Measurements from ENCODE around the gene FAM78A. TPM values are rescaled to one million over a fixed set of nuclear protein-coding genes. Genes with fewer than 3 reads are reported as not detected.
A peak's percentile ranks its signal among the peaks of the same experiment; 100 is the strongest.

The FAM78A gene
- total and polyA plus RNA-seq, 2 of the 8 experiments (the other 6 are each of a cell fraction or from before 2014, with no cell fraction given) = 3.1 TPM

- FAIRE-seq (no peak), DNase-seq (ENCODE audit: low read depth in 1 of 2, low spot score in 2 of 2) (no peak)
- H3K23me2 ChIP-seq (ENCODE audit: low read depth, low read length) = no peaks in the 10 kb centered on the region
- no peak overlapping the region for H3K4me2 ChIP-seq (ENCODE audit: insufficient read depth in 1 of 2, low read depth in 2 of 2, low read length in 2 of 2)
- no peak overlapping the region for H4K5ac ChIP-seq (ENCODE audit: insufficient read length, low read depth, low read length)
- H3K4ac ChIP-seq (replicated peaks; ENCODE audit: insufficient read length, low read depth, low read length) = no peak overlapping the region
- no peak overlapping the region for H3K4me3 ChIP-seq (ENCODE audit: extremely low read depth in 1 of 4, insufficient read depth in 2 of 4, low read depth in 3 of 4, low read length in 4 of 4)
- H3K27me3 ChIP-seq (replicated peaks in 1 of 4; ENCODE audit: control insufficient read depth in 3 of 4, extremely low read depth in 1 of 4, insufficient read depth in 3 of 4, low read length in 3 of 4) = no peaks in the 10 kb centered on the region
- POLR2A ChIA-PET (ENCODE audit: partially characterized antibody) = no interaction called here
- H3K79me2 ChIP-seq (ENCODE audit: control insufficient read depth in 1 of 2, insufficient read depth in 2 of 2, low read length in 2 of 2) = no peaks in the 10 kb centered on the region
- H2AK5ac ChIP-seq (ENCODE audit: low read depth, low read length) = no peak overlapping the region
- no peak overlapping the region for H2BK15ac ChIP-seq (ENCODE audit: low read length)
- no peak overlapping the region for H3K23ac ChIP-seq (ENCODE audit: insufficient read length)
- no peak overlapping the region for H4K8ac ChIP-seq (ENCODE audit: extremely low read depth, insufficient read depth, low read length)
- no peak overlapping the region for H2BK20ac ChIP-seq (ENCODE audit: low read length)
- H3K9ac ChIP-seq (replicated peaks in 1 of 4; ENCODE audit: extremely low read depth in 1 of 4, low read depth in 3 of 4, low read length in 3 of 4) = no peak overlapping the region
- peaks cover 0 to 20% (median 16%) of the 10 kb centered on the region in 4 experiments; a peak in 6 of 7 replicates for H3K4me1 ChIP-seq (replicated peaks in 1 of 4; ENCODE audit: control insufficient read depth in 3 of 4, insufficient read depth in 4 of 4, low read length in 3 of 4)
- no peak overlapping the region for H2AFZ ChIP-seq (ENCODE audit: low read length)
- H4K20me1 ChIP-seq (replicated peaks in 1 of 2; ENCODE audit: control insufficient read depth in 1 of 2, insufficient read depth in 2 of 2, low read length in 2 of 2) = no peaks in the 10 kb centered on the region
- 0 out of 2 replicates have a peak overlapping the region, but pooled peaks have one; percentile 66 for H2BK5ac ChIP-seq (ENCODE audit: low read depth, low read length)
- no peak overlapping the region for H4K91ac ChIP-seq (replicated peaks; ENCODE audit: insufficient read length, low read length)
- 0 out of 8 replicates have a peak, but pooled peaks cover 0 to under 1% (median 0%) of the 10 kb centered on the region in 4 experiments for H3K36me3 ChIP-seq (ENCODE audit: control insufficient read depth in 2 of 4, insufficient read depth in 4 of 4, low read length in 3 of 4)
- H2BK12ac ChIP-seq (ENCODE audit: low read depth, low read length) = no peak overlapping the region
- no peak overlapping the region for H2BK120ac ChIP-seq (replicated peaks; ENCODE audit: low read depth, low read length)
- H3K14ac ChIP-seq (ENCODE audit: insufficient read length) = no peak overlapping the region
- peaks cover 0 to 5% of the 10 kb centered on the region in 2 experiments; a peak in 1 of 4 replicates for H3K9me3 ChIP-seq (ENCODE audit: insufficient read depth in 2 of 2, low read depth in 1 of 2, low read length in 1 of 2)
- WGBS, 2 experiments (ENCODE audit: extremely low coverage in 1 of 2, insufficient coverage in 1 of 2, insufficient read length in 1 of 2, insufficient replicate concordance in 2 of 2, low coverage in 1 of 2, low lambda C conversion rate in 2 of 2, missing lambda C conversion rate in 1 of 2) = 92% methylated on average over 22 of the region's 22 CpGs; no CpG with 5 or more reads in 1 of the 2 experiments
- H3K56ac ChIP-seq (replicated peaks; ENCODE audit: insufficient read length, low read depth, low read length) = no peak overlapping the region
- H3K79me1 ChIP-seq (ENCODE audit: low read depth, low read length) = no peaks in the 10 kb centered on the region
- CTCF ChIA-PET (ENCODE audit: partially characterized antibody) = interaction anchor here (1.6 to 2.8 kb wide), 3 partner anchors 10 to 109 kb away, joined by 3 to 17 read pairs (median 5); no protein-coding TSS in a partner anchor
- H3K18ac ChIP-seq (ENCODE audit: extremely low read depth, low read length) = no peak overlapping the region
- H3K27ac ChIP-seq (ENCODE audit: low read depth, low read length) = no peak overlapping the region
- TF ChIP-seq SRF (IDR thresholded peaks at IDR 0.05; ENCODE audit: low read depth, low read length) (no peak), EZH2 (IDR thresholded peaks at IDR 0.05; ENCODE audit: low read depth, low read length, severe bottlenecking) (no peak), E2F6 (IDR thresholded peaks at IDR 0.05) (no peak), ASH2L (IDR thresholded peaks at IDR 0.05; ENCODE audit: low read length) (no peak), HDAC2 (IDR thresholded peaks at IDR 0.05; ENCODE audit: borderline replicate concordance in 1 of 2, low read depth in 2 of 2, low read length in 2 of 2) (no peak), YY1 (IDR thresholded peaks at IDR 0.05; ENCODE audit: low read depth, low read length) (no peak), POU5F1 (IDR thresholded peaks at IDR 0.05; ENCODE audit: low read depth, low read length) (no peak), ATF2 (IDR thresholded peaks at IDR 0.05; ENCODE audit: low read length) (no peak)
Measured at GRCh38 chr9:131240047-131240921, 36.0 kb downstream of the FAM78A start.

Measured in H1 (cell line).